ENCODE results near the gene ASCL3. TPM values are rescaled to one million over a fixed set of nuclear protein-coding genes. Genes with fewer than 3 reads are reported as not detected.

Gene ASCL3
- total RNA-seq, 4 donors from 2014 or later = not detected

DNA sequence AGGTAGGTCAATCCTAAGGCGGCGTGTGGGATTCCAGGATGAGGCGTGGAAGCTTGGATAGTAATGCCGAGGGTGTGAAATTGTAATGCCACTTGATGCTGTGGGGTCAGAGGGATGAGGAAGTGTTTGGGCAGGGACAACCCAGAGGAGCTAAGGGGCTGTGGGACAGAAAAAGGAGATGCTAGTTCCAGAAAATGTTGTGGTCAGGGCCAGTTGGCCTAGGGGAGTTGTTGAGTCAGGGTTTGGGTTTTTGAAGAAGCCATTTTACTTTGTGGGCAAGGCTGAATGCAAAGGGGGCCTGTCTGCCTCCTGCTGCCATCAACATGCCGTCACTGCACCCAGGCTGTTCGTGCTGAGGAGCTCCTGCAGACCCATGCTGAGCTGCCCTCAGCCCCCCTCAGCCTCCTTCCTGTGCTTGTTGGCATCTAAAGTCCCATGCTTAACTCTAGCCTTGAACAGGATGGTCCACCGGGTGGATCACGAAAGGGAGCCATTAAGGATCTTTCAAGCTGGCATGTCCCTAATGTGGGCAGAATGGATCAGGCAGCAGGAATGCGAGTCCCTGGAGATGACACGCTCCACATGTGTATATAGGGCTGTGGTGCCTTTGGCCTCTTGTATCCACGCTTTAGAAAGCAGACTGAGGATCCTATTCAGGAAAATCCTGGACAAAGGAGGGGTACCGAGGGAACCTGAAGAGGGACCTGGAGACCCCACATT is 12.2 kb downstream of the ASCL3 start:
- Histone ChIP-seq H3K9me3 (no peaks in the 10 kb centered on the region), H3K4me3 (no peak overlapping the region), H3K36me3 (no peaks in the 10 kb centered on the region), H3K4me1 (peaks cover 0 to 8% (median 3%) of the 10 kb centered on the region in 4 donors), H3K27ac (replicated peaks in 1 of 4) (no peak overlapping the region), H3K27me3 (no peaks in the 10 kb centered on the region)
- DNase-seq (ENCODE audit: extremely low spot score) = no peak
- intact Hi-C loops (cut with DNase I) = no loop called here
- 94% methylated on average over 12 of the region's 12 CpGs for WGBS
- TF ChIP-seq EP300 (IDR thresholded peaks at IDR 0.05) = no peak
- TF ChIP-seq, protein P1, sequence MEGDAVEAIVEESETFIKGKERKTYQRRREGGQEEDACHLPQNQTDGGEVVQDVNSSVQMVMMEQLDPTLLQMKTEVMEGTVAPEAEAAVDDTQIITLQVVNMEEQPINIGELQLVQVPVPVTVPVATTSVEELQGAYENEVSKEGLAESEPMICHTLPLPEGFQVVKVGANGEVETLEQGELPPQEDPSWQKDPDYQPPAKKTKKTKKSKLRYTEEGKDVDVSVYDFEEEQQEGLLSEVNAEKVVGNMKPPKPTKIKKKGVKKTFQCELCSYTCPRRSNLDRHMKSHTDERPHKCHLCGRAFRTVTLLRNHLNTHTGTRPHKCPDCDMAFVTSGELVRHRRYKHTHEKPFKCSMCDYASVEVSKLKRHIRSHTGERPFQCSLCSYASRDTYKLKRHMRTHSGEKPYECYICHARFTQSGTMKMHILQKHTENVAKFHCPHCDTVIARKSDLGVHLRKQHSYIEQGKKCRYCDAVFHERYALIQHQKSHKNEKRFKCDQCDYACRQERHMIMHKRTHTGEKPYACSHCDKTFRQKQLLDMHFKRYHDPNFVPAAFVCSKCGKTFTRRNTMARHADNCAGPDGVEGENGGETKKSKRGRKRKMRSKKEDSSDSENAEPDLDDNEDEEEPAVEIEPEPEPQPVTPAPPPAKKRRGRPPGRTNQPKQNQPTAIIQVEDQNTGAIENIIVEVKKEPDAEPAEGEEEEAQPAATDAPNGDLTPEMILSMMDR (IDR thresholded peaks at IDR 0.05) = no peak
- TF ChIP-seq POLR2AphosphoS5 (IDR thresholded peaks at IDR 0.05) = no peak
- TF ChIP-seq POLR2A (IDR thresholded peaks at IDR 0.05; ENCODE audit: low read depth) = no peak

DNA sequence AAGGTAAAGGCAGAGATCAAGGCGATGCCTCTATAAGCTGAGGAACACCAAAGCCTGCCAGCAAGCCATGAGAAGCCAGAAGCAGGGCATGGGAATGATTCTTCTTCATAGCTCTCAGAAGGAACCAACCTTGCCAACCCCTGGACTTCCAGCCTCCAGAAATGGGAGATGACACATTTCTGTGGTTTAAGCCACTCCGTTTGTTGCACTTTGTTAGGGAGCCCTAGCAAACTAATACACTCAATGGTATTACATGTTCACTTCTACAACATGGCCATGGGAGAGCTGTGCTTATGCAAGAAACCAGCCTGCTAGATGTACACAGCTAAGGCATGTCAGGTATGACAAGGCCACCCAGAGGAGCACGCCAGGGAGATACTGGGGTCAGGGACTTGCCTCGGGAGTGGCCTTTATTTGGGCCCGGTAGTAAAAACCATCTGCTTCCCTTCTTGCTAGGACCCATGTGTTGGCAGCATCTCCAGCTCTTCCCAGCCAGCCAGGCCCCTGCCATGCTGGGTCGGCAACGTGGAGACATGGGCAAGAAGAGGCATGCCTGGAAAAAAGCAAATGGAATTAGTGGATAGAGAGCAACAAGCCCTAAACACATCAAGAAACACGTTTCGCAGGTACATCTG is 13.7 kb downstream of the ASCL3 start:
- DNase-seq (ENCODE audit: extremely low spot score) = peak; percentile 75
- intact Hi-C loops (cut with DNase I) = no loop called here
- WGBS = 95% methylated on average over 9 of the region's 9 CpGs

DNA sequence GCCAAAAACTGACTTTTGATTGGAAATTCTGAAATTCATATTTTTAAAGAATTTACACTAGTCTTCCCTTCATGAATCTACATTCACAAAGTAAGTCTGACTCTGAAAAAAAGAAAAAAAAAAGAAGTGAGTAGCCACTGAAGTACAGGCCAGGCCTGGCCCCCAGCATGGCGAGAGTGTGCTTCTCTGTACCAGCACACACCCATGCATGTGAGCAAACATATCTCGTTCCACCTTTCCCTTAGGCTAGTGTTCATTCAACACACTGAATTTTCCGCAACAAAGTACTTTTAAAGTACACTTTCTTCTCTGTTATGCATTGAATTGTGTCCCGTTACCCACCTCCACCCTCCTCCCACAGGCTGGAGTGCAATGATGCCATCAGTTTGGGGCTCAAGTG is 14.6 kb downstream of the ASCL3 start:
- WGBS = 90% methylated on average over 4 of the region's 4 CpGs
- Histone ChIP-seq H3K27me3 (no peaks in the 10 kb centered on the region), H3K36me3 (peaks cover under 1 to 24% (median 14%) of the 10 kb centered on the region in 4 donors), H3K4me1 (no peaks in the 10 kb centered on the region), H3K9me3 (no peaks in the 10 kb centered on the region), H3K4me3 (no peak overlapping the region), H3K27ac (replicated peaks in 1 of 4) (no peak overlapping the region)
- intact Hi-C loops (cut with DNase I) = no loop called here
- TF ChIP-seq POLR2A (IDR thresholded peaks at IDR 0.05; ENCODE audit: low read depth) (no peak), POLR2AphosphoS5 (IDR thresholded peaks at IDR 0.05) (no peak), EP300 (IDR thresholded peaks at IDR 0.05) (no peak)
- TF ChIP-seq, protein P1 (IDR thresholded peaks at IDR 0.05) = no peak
- DNase-seq (ENCODE audit: extremely low spot score) = no peak

More for the DNA sequence above, 13.7 kb downstream of the ASCL3 start:
- no peak overlapping the region for H3K27ac ChIP-seq (replicated peaks in 1 of 4)
- H3K9me3 ChIP-seq = no peaks in the 10 kb centered on the region
- TF ChIP-seq EP300 (IDR thresholded peaks at IDR 0.05) (no peak), POLR2AphosphoS5 (IDR thresholded peaks at IDR 0.05) (no peak), POLR2A (IDR thresholded peaks at IDR 0.05; ENCODE audit: low read depth) (no peak)
- TF ChIP-seq, protein P1 (IDR thresholded peaks at IDR 0.05) = no peak
- H3K4me3 ChIP-seq = no peak overlapping the region
- H3K36me3 ChIP-seq = peaks cover 0 to 15% (median 6%) of the 10 kb centered on the region in 4 donors
- no peaks in the 10 kb centered on the region for H3K4me1 ChIP-seq
- no peaks in the 10 kb centered on the region for H3K27me3 ChIP-seq

DNA sequence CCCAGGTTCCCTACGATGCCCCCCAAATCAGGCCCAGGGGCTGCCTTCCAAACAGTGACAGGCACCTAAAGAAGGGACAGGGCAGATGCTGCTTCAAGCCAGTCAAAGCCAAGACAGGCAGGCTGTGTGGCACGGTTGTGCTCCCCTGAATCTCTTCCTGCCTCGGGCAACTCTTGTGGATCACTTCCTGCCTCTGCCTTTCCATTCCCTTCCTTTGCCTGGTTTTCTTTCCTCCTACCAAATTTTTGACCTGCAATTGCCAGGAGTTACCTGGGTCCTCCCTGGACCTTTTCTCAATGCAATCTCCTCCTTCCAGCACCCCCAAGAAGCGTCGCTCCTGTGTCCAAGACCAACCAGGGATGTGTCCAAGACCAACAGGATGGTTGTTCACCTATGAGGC is 15.6 kb downstream of the ASCL3 start:
- no peaks in the 10 kb centered on the region for H3K9me3 ChIP-seq
- H3K36me3 ChIP-seq = peaks cover 9 to 34% (median 24%) of the 10 kb centered on the region in 4 donors
- no peaks in the 10 kb centered on the region for H3K4me1 ChIP-seq
- H3K4me3 ChIP-seq = no peak overlapping the region
- no peak for TF ChIP-seq POLR2A (IDR thresholded peaks at IDR 0.05; ENCODE audit: low read depth)
- TF ChIP-seq, protein P1 (IDR thresholded peaks at IDR 0.05) = no peak
- TF ChIP-seq POLR2AphosphoS5 (IDR thresholded peaks at IDR 0.05) = no peak
- intact Hi-C loops (cut with DNase I) = no loop called here
- no peaks in the 10 kb centered on the region for H3K27me3 ChIP-seq
- no peak overlapping the region for H3K27ac ChIP-seq (replicated peaks in 1 of 4)
- 78% methylated on average over 4 of the region's 5 CpGs for WGBS
- no peak for DNase-seq (ENCODE audit: extremely low spot score)

Measured in esophagus muscularis mucosa (tissue), 4 donors.